Measurements from ENCODE around the gene TRPM5. TPM values are rescaled to one million over a fixed set of nuclear protein-coding genes. Genes with fewer than 3 reads are reported as not detected.

TRPM5 gene
- polyA plus RNA-seq, 1 of the 3 experiments (the other 2 are of a cell fraction) = not detected

DNA sequence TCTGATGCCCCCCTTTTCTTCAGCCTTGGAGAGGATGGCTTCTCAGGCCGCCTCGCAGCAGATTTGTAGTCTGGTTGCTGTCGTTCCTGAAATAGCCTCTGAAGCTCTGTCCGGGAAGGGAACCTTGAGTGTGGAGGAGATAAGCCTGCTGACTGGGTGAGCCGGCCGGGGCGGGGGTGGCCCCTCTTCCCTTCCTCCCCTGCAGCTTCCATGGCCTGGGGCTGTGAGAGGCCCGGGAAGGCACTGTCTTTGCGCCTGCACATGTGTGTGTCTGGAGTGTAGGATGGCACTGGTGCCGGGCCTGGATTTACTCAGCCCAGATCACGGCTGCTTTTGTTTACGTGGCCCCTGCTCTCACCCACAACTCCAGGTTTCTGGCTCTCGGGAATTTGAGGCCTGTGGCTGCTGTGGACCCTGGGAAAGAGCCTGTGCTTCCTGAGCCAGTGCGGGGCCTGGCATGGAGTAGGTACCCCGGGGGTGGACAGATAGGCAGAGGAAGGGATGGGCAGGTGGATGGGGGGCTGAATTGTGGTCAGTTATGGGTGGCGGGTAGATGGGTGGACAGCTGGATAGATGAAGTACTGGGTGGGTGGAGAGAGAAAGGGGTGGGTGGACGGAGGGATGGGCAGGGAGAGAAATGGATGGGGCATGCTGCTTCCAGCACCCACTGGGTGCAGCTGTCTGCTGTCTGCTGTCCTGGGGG is 17.1 kb upstream of the TRPM5 start:
- Histone ChIP-seq H3K9me2 (no peaks in the 10 kb centered on the region), H3K4me3 (ENCODE audit: low read depth in 2 of 2, low read length in 1 of 2) (no peak overlapping the region), H3K4me2 (no peak overlapping the region), H3K79me2 (ENCODE audit: insufficient read depth) (no peaks in the 10 kb centered on the region), H3K27ac (ENCODE audit: low read depth in 2 of 2, low read length in 1 of 2) (peak overlapping the region in 1 of 2 experiments; percentile 43; a peak in 1 of 4 replicates), H3K9ac (no peak overlapping the region), H3K27me3 (ENCODE audit: insufficient read depth) (no peaks in the 10 kb centered on the region), H3F3A (replicated peaks; ENCODE audit: insufficient read depth) (no peaks in the 10 kb centered on the region), H2AFZ (ENCODE audit: low read depth) (no peak overlapping the region), H3K36me3 (replicated peaks in 1 of 2; ENCODE audit: control insufficient read depth in 1 of 2, insufficient read depth in 2 of 2, low read length in 1 of 2) (no peaks in the 10 kb centered on the region), H3K9me3 (no peaks in the 10 kb centered on the region), H4K20me1 (ENCODE audit: insufficient read depth) (no peaks in the 10 kb centered on the region), H3K4me1 (ENCODE audit: control insufficient read depth in 1 of 2, insufficient read depth in 2 of 2, low read depth in 1 of 2, low read length in 1 of 2) (peaks cover 0 to 26% of the 10 kb centered on the region in 2 experiments; a peak in 1 of 4 replicates)
- TF ChIP-seq EP300 (IDR thresholded peaks at IDR 0.05; ENCODE audit: borderline replicate concordance in 1 of 2, low read depth in 1 of 2, low read length in 1 of 2) (peak in 1 of 2 experiments; percentile 51; a peak in 2 of 4 replicates), JUND (IDR thresholded peaks at IDR 0.05) (no peak), GABPA (IDR thresholded peaks at IDR 0.05; ENCODE audit: low read depth) (no peak), FOXJ3 (CRISPR knock-in tag; IDR thresholded peaks at IDR 0.05) (peak; percentile 88), CHD2 (IDR thresholded peaks at IDR 0.05; ENCODE audit: low read length, partially characterized antibody) (peak; percentile 27), MXI1 (IDR thresholded peaks at IDR 0.05; ENCODE audit: low read depth, low read length) (0 out of 2 replicates have a peak, but pooled peaks have one; percentile 21)
- POLR2A ChIA-PET = no interaction called here
- CTCF ChIA-PET = interaction anchor here (1.1 to 2.5 kb wide), 3 partner anchors 41 to 72 kb away, joined by 4 to 7 read pairs (median 7); no protein-coding TSS in a partner anchor
- DNase-seq = peak; percentile 83
- WGBS (ENCODE audit: low lambda C conversion rate) = 35% methylated on average over 12 of the region's 17 CpGs

DNA sequence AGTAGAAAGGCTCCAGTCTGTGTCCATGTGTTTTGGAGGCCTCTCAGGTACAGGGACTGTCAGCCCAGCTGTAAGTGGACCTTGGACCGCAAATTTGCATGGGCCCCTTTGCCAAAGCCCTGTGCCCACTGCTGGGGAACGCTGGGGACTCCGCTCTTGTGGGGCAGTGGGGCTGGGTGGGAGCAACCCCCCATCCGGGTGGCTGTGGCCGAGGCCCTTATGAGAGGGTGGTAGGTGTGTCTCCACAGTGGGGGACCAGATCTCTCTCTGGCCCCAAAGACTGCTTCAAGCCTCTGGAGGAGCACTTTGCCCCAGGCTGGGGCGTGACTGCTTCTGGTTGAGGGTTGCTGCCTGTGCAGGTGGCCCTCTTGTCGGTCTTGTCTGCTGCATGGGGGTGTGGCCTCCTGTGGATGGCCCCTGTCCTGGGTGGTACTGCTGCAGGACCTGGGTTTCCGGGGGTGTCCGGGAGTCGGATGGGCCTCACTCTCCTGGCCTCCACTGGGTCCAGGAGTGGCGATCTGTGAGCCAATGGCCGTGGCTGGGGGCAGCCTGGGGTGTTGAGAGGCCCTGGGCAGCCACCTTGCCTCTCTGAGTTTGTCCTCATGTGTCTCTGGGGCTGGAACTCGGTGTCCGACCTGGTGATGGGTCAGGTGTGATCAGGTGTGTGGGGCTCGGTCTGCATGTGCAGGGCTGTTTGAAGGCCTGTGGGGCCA is 16.4 kb upstream of the TRPM5 start:
- no peak for TF ChIP-seq POLR2AphosphoS5 (IDR thresholded peaks at IDR 0.05; ENCODE audit: low read depth, low read length)
- Histone ChIP-seq H3K4me3 (ENCODE audit: low read depth in 2 of 2, low read length in 1 of 2) (no peak overlapping the region), H2AFZ (ENCODE audit: low read depth) (no peak overlapping the region), H3K79me2 (ENCODE audit: insufficient read depth) (no peaks in the 10 kb centered on the region), H3K27me3 (ENCODE audit: insufficient read depth) (no peaks in the 10 kb centered on the region), H3F3A (replicated peaks; ENCODE audit: insufficient read depth) (no peaks in the 10 kb centered on the region), H3K4me1 (ENCODE audit: control insufficient read depth in 1 of 2, insufficient read depth in 2 of 2, low read depth in 1 of 2, low read length in 1 of 2) (peaks cover 0 to 26% of the 10 kb centered on the region in 2 experiments; a peak in 1 of 4 replicates), H4K20me1 (ENCODE audit: insufficient read depth) (no peaks in the 10 kb centered on the region), H3K27ac (ENCODE audit: low read depth in 2 of 2, low read length in 1 of 2) (peak overlapping the region in 1 of 2 experiments; percentile 43; a peak in 1 of 4 replicates), H3K4me2 (no peak overlapping the region), H3K36me3 (replicated peaks in 1 of 2; ENCODE audit: control insufficient read depth in 1 of 2, insufficient read depth in 2 of 2, low read length in 1 of 2) (no peaks in the 10 kb centered on the region), H3K9ac (no peak overlapping the region), H3K9me2 (no peaks in the 10 kb centered on the region), H3K9me3 (no peaks in the 10 kb centered on the region)
- ChIA-PET CTCF (interaction anchor here (1.1 to 2.5 kb wide), 3 partner anchors 40 to 72 kb away, joined by 4 to 7 read pairs (median 7); no protein-coding TSS in a partner anchor), POLR2A (no interaction called here)
- no peak for DNase-seq
- WGBS (ENCODE audit: low lambda C conversion rate) = 70% methylated on average over 6 of the region's 15 CpGs

DNA sequence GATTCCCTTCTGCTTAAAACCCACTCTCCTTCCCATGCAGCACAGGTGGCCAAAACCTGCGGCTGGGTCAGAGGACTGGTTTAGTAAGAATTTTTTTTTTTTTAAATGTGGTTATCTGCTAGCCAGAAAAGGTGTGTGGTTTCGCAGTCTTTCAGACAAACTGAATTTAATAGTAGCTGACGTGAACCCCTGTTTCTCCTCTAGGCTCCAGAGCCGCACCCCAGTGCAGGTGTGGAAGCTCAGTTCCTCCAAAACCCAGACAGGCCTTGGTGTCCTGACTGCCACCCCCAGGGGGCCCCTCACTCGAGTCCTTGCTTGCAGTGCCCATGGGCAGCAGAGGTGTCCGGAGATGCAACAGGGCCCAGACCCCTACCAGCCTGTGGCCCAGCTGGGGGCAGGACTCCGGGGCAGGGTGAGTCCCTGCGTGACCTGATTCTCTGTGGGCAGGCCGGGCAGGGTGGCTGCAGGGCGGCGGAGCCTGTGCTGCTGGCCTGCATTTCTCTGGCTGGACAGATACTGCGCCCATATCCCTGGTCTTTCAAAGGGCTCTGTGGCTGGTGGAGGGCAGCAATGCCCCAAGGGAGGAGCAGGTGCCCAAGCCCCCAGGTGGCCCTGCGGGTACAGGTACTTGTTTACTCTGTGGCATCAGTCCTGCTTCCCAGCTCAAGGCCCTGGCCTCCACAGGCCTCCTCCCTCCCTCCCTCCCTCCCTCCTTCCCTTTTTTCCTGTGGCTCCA is 15.7 kb upstream of the TRPM5 start:
- Histone ChIP-seq H3K36me3 (replicated peaks in 1 of 2; ENCODE audit: control insufficient read depth in 1 of 2, insufficient read depth in 2 of 2, low read length in 1 of 2) (no peaks in the 10 kb centered on the region), H3K4me3 (ENCODE audit: low read depth in 2 of 2, low read length in 1 of 2) (no peak overlapping the region), H2AFZ (ENCODE audit: low read depth) (no peak overlapping the region), H3K27ac (ENCODE audit: low read depth in 2 of 2, low read length in 1 of 2) (no peak overlapping the region), H3K9me2 (no peaks in the 10 kb centered on the region), H3F3A (replicated peaks; ENCODE audit: insufficient read depth) (no peaks in the 10 kb centered on the region), H3K4me1 (ENCODE audit: control insufficient read depth in 1 of 2, insufficient read depth in 2 of 2, low read depth in 1 of 2, low read length in 1 of 2) (peaks cover 0 to 26% of the 10 kb centered on the region in 2 experiments; a peak in 1 of 4 replicates), H3K27me3 (ENCODE audit: insufficient read depth) (no peaks in the 10 kb centered on the region), H3K9ac (no peak overlapping the region), H3K9me3 (no peaks in the 10 kb centered on the region), H3K4me2 (no peak overlapping the region), H4K20me1 (ENCODE audit: insufficient read depth) (no peaks in the 10 kb centered on the region), H3K79me2 (ENCODE audit: insufficient read depth) (no peaks in the 10 kb centered on the region)
- 53% methylated on average over 6 of the region's 13 CpGs for WGBS (ENCODE audit: low lambda C conversion rate)
- ChIA-PET POLR2A (no interaction called here), CTCF (interaction anchor here (0.9 to 2.5 kb wide), 5 partner anchors 14 to 428 kb away, joined by 3 to 7 read pairs (median 3); partner anchors contain the start of gene KCNQ1)
- peak; percentile 36 for DNase-seq
- no peak for TF ChIP-seq ELF1 (IDR thresholded peaks at IDR 0.05)
- no peak for TF ChIP-seq SIN3A (IDR thresholded peaks at IDR 0.05; ENCODE audit: borderline replicate concordance, low read depth, low read length)
- TF ChIP-seq GATA2 (CRISPR knock-in tag; IDR thresholded peaks at IDR 0.05) = no peak
- TF ChIP-seq FOXM1 (IDR thresholded peaks at IDR 0.05; ENCODE audit: low read depth) = no peak
- no peak for TF ChIP-seq EZH2phosphoT487 (IDR thresholded peaks at IDR 0.05; ENCODE audit: borderline replicate concordance, low read depth)
- TF ChIP-seq RAD21 (IDR thresholded peaks at IDR 0.05; ENCODE audit: low read length) = no peak
- TF ChIP-seq FOXJ3 (CRISPR knock-in tag; IDR thresholded peaks at IDR 0.05) = no peak
- no peak for TF ChIP-seq JUND (IDR thresholded peaks at IDR 0.05)
- TF ChIP-seq RCOR1 (IDR thresholded peaks at IDR 0.05; ENCODE audit: low read length) = no peak
- TF ChIP-seq, protein P1, sequence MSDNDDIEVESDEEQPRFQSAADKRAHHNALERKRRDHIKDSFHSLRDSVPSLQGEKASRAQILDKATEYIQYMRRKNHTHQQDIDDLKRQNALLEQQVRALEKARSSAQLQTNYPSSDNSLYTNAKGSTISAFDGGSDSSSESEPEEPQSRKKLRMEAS (IDR thresholded peaks at IDR 0.05; ENCODE audit: low read depth) = no peak
- TF ChIP-seq TEAD4 (IDR thresholded peaks at IDR 0.05; ENCODE audit: borderline replicate concordance, insufficient read depth) = no peak
- TF ChIP-seq, protein P2, sequence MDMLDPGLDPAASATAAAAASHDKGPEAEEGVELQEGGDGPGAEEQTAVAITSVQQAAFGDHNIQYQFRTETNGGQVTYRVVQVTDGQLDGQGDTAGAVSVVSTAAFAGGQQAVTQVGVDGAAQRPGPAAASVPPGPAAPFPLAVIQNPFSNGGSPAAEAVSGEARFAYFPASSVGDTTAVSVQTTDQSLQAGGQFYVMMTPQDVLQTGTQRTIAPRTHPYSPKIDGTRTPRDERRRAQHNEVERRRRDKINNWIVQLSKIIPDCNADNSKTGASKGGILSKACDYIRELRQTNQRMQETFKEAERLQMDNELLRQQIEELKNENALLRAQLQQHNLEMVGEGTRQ (IDR thresholded peaks at IDR 0.05; ENCODE audit: borderline replicate concordance, low read depth, low read length) = no peak
- no peak for TF ChIP-seq CHD2 (IDR thresholded peaks at IDR 0.05; ENCODE audit: low read length, partially characterized antibody)
- TF ChIP-seq NFIC (IDR thresholded peaks at IDR 0.05; ENCODE audit: borderline replicate concordance) = no peak

Data from SK-N-SH (cell line).